Breast epithelium (tissue), 4 donors: ENCODE results near the gene ABCA13. TPM values are rescaled to one million over a fixed set of nuclear protein-coding genes. Genes with fewer than 3 reads are reported as not detected.

ENCODE experiments used
- DNase-seq, 2 donors: peaks; one replicate each; pipeline ENCODE4 v3.0.0-alpha.2; 2019; ENCODE audit warnings: low spot score in 2 of 2
- H3K27ac ChIP-seq, 2 donors: fragments of 200-600 bp; sonication (generic) in 1 of 2; one replicate each; pipeline ENCODE4 v1.5.1; 2016 to 2019; ENCODE audit warnings: mild to moderate bottlenecking in 1 of 2
- H3K27me3 ChIP-seq, 2 donors: fragments of 200-600 bp; sonication (generic) in 1 of 2; one replicate each; pipeline versions ENCODE4 v1.5.1 to v1.6.0; 2017 to 2019; ENCODE audit warnings: control low read depth in 1 of 2, mild to moderate bottlenecking in 1 of 2
- H3K36me3 ChIP-seq: fragments of 200-600 bp; one replicate; pipeline ENCODE4 v1.5.1; 2019
- H3K4me1 ChIP-seq, 2 donors: fragments of 200-600 bp; sonication (generic); one replicate each; pipeline ENCODE4 v1.5.1; 2016 to 2019; ENCODE audit warnings: control low read depth in 1 of 2
- H3K4me3 ChIP-seq, 3 donors: fragments of 200-600 bp; sonication (generic); 1 replicate in 2 of 3; 2 replicates in 1 of 3; pipeline ENCODE4 v1.5.1; 2016 to 2019; ENCODE audit warnings: mild to moderate bottlenecking in 3 of 3, moderate library complexity in 2 of 3
- H3K9me3 ChIP-seq, 2 donors: fragments of 200-600 bp; sonication (generic) in 1 of 2; one replicate each; pipeline ENCODE4 v1.5.1; 2016 to 2019; ENCODE audit warnings: control low read depth in 1 of 2
- POLR2A ChIP-seq: fragments of 450-650 bp; IDR thresholded peaks from one replicate; pipeline ENCODE4 v1.6.1; 2016; ENCODE audit warnings: antibody characterized with exemption, mild to moderate bottlenecking, moderate library complexity
- POLR2AphosphoS5 ChIP-seq, 3 donors: sonication (generic); formaldehyde crosslinking; IDR thresholded peaks; one replicate each; pipeline ENCODE4 v1.6.1; 2017; ENCODE audit warnings: antibody characterized with exemption in 3 of 3
- intact Hi-C: fragments of 100-400 bp; cut with DNase I; formaldehyde crosslinking; loops from one replicate; pipeline ENCODE4 v1.15.1; 2023; ENCODE audit warnings: low total_unique reads
- total RNA-seq, 3 donors: library from RNA; depleted of rRNA; stranded (reverse); fragments of >200 nt; gene quantifications; one replicate each; pipeline ENCODE4 v1.1.0, GENCODE V29; 2016
- TF ChIP-seq, protein P1 (sequence below), 3 donors: fragments of 450-650 bp; IDR thresholded peaks; one replicate each; pipeline ENCODE4 v1.5.1; 2016 to 2017; ENCODE audit warnings: antibody characterized with exemption in 3 of 3, mild to moderate bottlenecking in 3 of 3, moderate library complexity in 3 of 3

The ABCA13 gene
- total RNA-seq, 3 donors from 2014 or later = under 0.01 to 0.29 (median under 0.01) TPM

DNA sequence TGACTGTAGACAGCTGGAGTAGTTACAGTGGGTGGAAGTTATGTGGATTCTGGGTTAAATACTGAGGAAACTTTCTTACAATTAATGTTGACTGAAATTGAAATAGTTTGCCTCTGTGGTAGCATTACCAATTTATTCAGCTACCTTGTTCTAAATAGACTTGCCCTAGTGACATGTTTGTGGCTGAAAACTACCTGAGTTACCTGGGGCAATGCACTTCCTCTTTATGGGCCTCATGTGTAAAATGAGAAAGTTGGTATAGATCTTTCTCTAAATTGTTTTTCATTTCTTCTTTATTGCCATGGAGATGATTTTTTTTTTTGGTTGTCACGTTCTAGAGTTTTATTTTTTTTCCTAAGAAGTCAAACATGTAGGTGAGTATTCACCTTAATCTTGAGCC is 500.4 kb downstream of the ABCA13 start:
- H3K27me3 ChIP-seq = no peaks in the 10 kb centered on the region
- DNase-seq = no peak
- intact Hi-C loops = no loop called here

DNA sequence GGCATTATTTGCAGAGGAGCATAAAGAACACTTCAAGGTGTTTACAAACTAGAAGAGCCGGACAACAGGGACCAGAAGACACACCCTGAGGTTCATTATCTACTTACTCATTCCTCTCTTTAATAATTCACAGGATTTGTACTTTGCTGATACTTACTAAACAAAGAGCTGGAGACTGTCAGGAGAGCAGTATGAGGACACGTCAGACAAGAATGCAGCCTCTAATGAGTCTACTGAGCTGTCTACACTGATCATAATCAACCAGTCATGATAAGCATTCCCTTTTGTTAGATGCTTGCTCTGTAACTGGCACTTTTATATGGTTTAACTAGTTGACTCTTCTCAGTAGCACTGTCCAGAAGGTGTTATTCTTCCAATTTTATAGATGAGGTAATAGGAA is 509.7 kb downstream of the ABCA13 start:
- Histone ChIP-seq H3K36me3 (no peaks in the 10 kb centered on the region), H3K4me1 (no peaks in the 10 kb centered on the region), H3K27ac (no peak overlapping the region), H3K27me3 (no peaks in the 10 kb centered on the region), H3K4me3 (no peak overlapping the region), H3K9me3 (peaks cover 6 to 12% of the 10 kb centered on the region in 2 donors)
- intact Hi-C loops = no loop called here
- TF ChIP-seq, protein P1, sequence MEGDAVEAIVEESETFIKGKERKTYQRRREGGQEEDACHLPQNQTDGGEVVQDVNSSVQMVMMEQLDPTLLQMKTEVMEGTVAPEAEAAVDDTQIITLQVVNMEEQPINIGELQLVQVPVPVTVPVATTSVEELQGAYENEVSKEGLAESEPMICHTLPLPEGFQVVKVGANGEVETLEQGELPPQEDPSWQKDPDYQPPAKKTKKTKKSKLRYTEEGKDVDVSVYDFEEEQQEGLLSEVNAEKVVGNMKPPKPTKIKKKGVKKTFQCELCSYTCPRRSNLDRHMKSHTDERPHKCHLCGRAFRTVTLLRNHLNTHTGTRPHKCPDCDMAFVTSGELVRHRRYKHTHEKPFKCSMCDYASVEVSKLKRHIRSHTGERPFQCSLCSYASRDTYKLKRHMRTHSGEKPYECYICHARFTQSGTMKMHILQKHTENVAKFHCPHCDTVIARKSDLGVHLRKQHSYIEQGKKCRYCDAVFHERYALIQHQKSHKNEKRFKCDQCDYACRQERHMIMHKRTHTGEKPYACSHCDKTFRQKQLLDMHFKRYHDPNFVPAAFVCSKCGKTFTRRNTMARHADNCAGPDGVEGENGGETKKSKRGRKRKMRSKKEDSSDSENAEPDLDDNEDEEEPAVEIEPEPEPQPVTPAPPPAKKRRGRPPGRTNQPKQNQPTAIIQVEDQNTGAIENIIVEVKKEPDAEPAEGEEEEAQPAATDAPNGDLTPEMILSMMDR (IDR thresholded peaks at IDR 0.05) = no peak
- TF ChIP-seq POLR2A = no peak
- TF ChIP-seq POLR2AphosphoS5 (IDR thresholded peaks at IDR 0.05) = no peak
- DNase-seq = no peak

More for the DNA sequence above, 500.4 kb downstream of the ABCA13 start:
- no peaks in the 10 kb centered on the region for H3K4me1 ChIP-seq
- H3K4me3 ChIP-seq = no peak overlapping the region
- H3K36me3 ChIP-seq = no peaks in the 10 kb centered on the region
- H3K9me3 ChIP-seq = peaks cover 7 to 9% of the 10 kb centered on the region in 2 donors
- H3K27ac ChIP-seq = no peak overlapping the region
- TF ChIP-seq, protein P1 (IDR thresholded peaks at IDR 0.05) = no peak
- no peak for TF ChIP-seq POLR2AphosphoS5 (IDR thresholded peaks at IDR 0.05)
- TF ChIP-seq POLR2A = no peak

DNA sequence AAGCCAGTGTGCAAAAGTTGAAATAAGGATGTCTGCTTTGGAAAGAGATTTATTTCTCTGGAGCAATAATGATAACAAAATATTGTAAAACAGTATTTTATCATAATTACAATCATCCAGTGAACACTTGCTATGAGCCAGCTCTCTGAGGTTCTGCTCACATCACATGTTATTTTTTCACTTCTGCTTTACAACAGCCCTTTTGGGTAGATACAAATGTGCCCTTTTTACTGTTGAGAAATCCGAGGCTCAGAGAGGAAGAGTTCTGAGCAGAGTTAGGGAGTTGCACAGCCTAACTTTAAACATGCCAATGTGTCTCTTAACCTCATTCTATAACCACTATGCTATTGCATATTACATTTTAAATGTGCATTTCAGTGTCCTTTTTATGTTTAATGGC is 520.5 kb downstream of the ABCA13 start:
- TF ChIP-seq POLR2AphosphoS5 (IDR thresholded peaks at IDR 0.05) = no peak
- no peak for TF ChIP-seq POLR2A
- TF ChIP-seq, protein P1 (IDR thresholded peaks at IDR 0.05) = no peak
- intact Hi-C loops = no loop called here
- Histone ChIP-seq H3K36me3 (no peaks in the 10 kb centered on the region), H3K9me3 (no peaks in the 10 kb centered on the region), H3K4me3 (no peak overlapping the region), H3K27me3 (no peaks in the 10 kb centered on the region), H3K4me1 (no peaks in the 10 kb centered on the region), H3K27ac (no peak overlapping the region)
- DNase-seq = no peak

Other genes starting within 250 kb of the ABCA13 start
- gene PKD1L1, start 223.0 kb upstream of the ABCA13 start, total RNA-seq = under 1 TPM; 0.32 to 0.44 (median 0.33) TPM
- 10 to 100 TPM; 26.5 to 46.2 (median 31.5) TPM for gene HUS1, start 191.8 kb upstream of the ABCA13 start, total RNA-seq
- gene SUN3, start 142.4 kb upstream of the ABCA13 start, total RNA-seq = not detected
- gene C7orf57, start 135.9 kb upstream of the ABCA13 start, total RNA-seq = not detected
- gene UPP1, start 82.2 kb upstream of the ABCA13 start, total RNA-seq = 10 to 100 TPM; 11.1 to 32.1 (median 19.5) TPM